Liver (tissue), 9 donors: Measurements from ENCODE around the gene PPFIBP1. TPM values are rescaled to one million over a fixed set of nuclear protein-coding genes. Genes with fewer than 3 reads are reported as not detected.

Experiments used
- DNase-seq: peaks from one replicate; pipeline ENCODE4 v3.0.0-alpha.2; 2017; ENCODE audit warnings: low spot score
- H3K27ac ChIP-seq, 2 donors: one replicate each; pipeline ENCODE4 v1.7.0; 2013; ENCODE audit warnings: inconsistent platforms in 2 of 2, low read length in 2 of 2, control low read depth in 1 of 2, low read depth in 1 of 2, mild to moderate bottlenecking in 1 of 2
- H3K27me3 ChIP-seq, 4 donors: one replicate each; pipeline versions ENCODE4 v1.6.1 to v1.7.0; 2013; ENCODE audit warnings: low read length in 3 of 4, inconsistent platforms in 1 of 4, mild to moderate bottlenecking in 1 of 4, moderate library complexity in 1 of 4; ENCODE audit not compliant: control insufficient read depth in 4 of 4, insufficient read depth in 4 of 4
- H3K36me3 ChIP-seq, 4 donors: one replicate each; pipeline versions ENCODE4 v1.6.1 to v1.7.0; 2013; ENCODE audit warnings: low read length in 3 of 4, mild to moderate bottlenecking in 3 of 4, low read depth in 1 of 4, moderate library complexity in 1 of 4; ENCODE audit not compliant: control insufficient read depth in 4 of 4, insufficient read depth in 3 of 4
- H3K4me1 ChIP-seq, 4 donors: one replicate each; pipeline versions ENCODE4 v1.6.1 to v1.7.0; 2013; ENCODE audit warnings: low read length in 3 of 4, mild to moderate bottlenecking in 3 of 4, moderate library complexity in 1 of 4; ENCODE audit not compliant: control insufficient read depth in 4 of 4, insufficient read depth in 4 of 4
- H3K4me3 ChIP-seq, 3 donors: one replicate each; pipeline versions ENCODE4 v1.6.1 to v1.7.0; 2013; ENCODE audit warnings: low read length in 3 of 3, control low read depth in 1 of 3, low read depth in 1 of 3, mild to moderate bottlenecking in 1 of 3
- H3K9ac ChIP-seq, 2 donors: one replicate each; pipeline ENCODE4 v1.7.0; 2013; ENCODE audit warnings: low read length in 2 of 2, mild to moderate bottlenecking in 2 of 2, moderate library complexity in 2 of 2, control low read depth in 1 of 2, low read depth in 1 of 2
- H3K9me3 ChIP-seq, 4 donors: one replicate each; pipeline versions ENCODE4 v1.6.1 to v1.7.0; 2013; ENCODE audit warnings: low read length in 3 of 4; ENCODE audit not compliant: control insufficient read depth in 4 of 4
- EGR1 ChIP-seq, 2 donors: IDR thresholded peaks; 2 replicates each; pipeline ENCODE4 v1.6.1; 2016 to 2018; ENCODE audit warnings: antibody characterized with exemption in 2 of 2, low read depth in 2 of 2
- FOXA1 ChIP-seq: IDR thresholded peaks from 2 replicates; pipeline ENCODE4 v1.6.1; 2016; ENCODE audit warnings: antibody characterized with exemption
- FOXA2 ChIP-seq: IDR thresholded peaks from 2 replicates; pipeline ENCODE4 v1.6.1; 2016; ENCODE audit warnings: antibody characterized with exemption
- GABPA ChIP-seq, 2 donors: IDR thresholded peaks in 1 of 2; conservative IDR thresholded peaks in 1 of 2; 2 replicates each; pipeline ENCODE4 v1.6.1; 2016; ENCODE audit warnings: antibody characterized with exemption in 2 of 2, mild to moderate bottlenecking in 1 of 2, moderate library complexity in 1 of 2
- HNF4A ChIP-seq, 2 donors: conservative IDR thresholded peaks; 2 replicates each; pipeline ENCODE4 v1.6.1; 2016; ENCODE audit warnings: antibody characterized with exemption in 2 of 2, mild to moderate bottlenecking in 2 of 2
- HNF4G ChIP-seq: IDR thresholded peaks from 2 replicates; pipeline ENCODE4 v1.6.1; 2016; ENCODE audit warnings: antibody characterized with exemption
- JUND ChIP-seq, 2 donors: IDR thresholded peaks; 2 replicates each; pipeline ENCODE4 v1.6.1; 2016; ENCODE audit warnings: antibody characterized with exemption in 2 of 2
- NR2F2 ChIP-seq: IDR thresholded peaks from 2 replicates; pipeline ENCODE4 v1.6.1; 2016; ENCODE audit warnings: antibody characterized with exemption
- RAD21 ChIP-seq, 2 donors: IDR thresholded peaks; 2 replicates each; pipeline ENCODE4 v1.6.1; 2016; ENCODE audit warnings: antibody characterized with exemption in 2 of 2, mild to moderate bottlenecking in 2 of 2
- RXRA ChIP-seq, 2 donors: IDR thresholded peaks; 2 replicates each; pipeline ENCODE4 v1.6.1; 2017 to 2018; ENCODE audit warnings: antibody characterized with exemption in 2 of 2, mild to moderate bottlenecking in 1 of 2
- SP1 ChIP-seq: IDR thresholded peaks from 2 replicates; pipeline ENCODE4 v1.6.1; 2018; ENCODE audit warnings: antibody characterized with exemption, mild to moderate bottlenecking
- TAF1 ChIP-seq: conservative IDR thresholded peaks from 2 replicates; pipeline ENCODE4 v1.6.1; 2016; ENCODE audit warnings: antibody characterized with exemption, mild to moderate bottlenecking
- YY1 ChIP-seq: IDR thresholded peaks from 2 replicates; pipeline ENCODE4 v1.6.1; 2016; ENCODE audit warnings: antibody characterized with exemption, mild to moderate bottlenecking
- WGBS: extraction: QIAGEN DNeasy Blood & Tissue Kit; methylation state at CpG from one replicate; pipeline ENCODE4 v1.1.7; 2013; 5-methylcytosine and 5-hydroxymethylcytosine counted together
- polyA plus RNA-seq, 2 donors: library from polyadenylated mRNA; stranded (reverse) in 1 of 2; unstranded in 1 of 2; fragments of 200-250 nt in 1 of 2; fragments of >200 nt in 1 of 2; fragmentation: Nextera tagmentation in 1 of 2; extraction: Ambion mirVana in 1 of 2; gene quantifications; one replicate each; pipeline versions ENCODE4 v1.2.1 to v1.2.3, GENCODE V29; 2013 to 2015
- total RNA-seq, 2 donors: library from RNA; depleted of rRNA; stranded (reverse); fragments of >200 nt; gene quantifications; one replicate each; pipeline ENCODE4 v1.2.3, GENCODE V29; 2014
- TF ChIP-seq, protein P1 (sequence below): fragments of 150-350 bp; IDR thresholded peaks from 2 replicates; pipeline ENCODE4 v1.5.1; 2017; ENCODE audit warnings: improper control_type of control experiment, low read depth, low read length; ENCODE audit not compliant: missing input control
- TF ChIP-seq, protein P2 (sequence below): IDR thresholded peaks from 2 replicates; pipeline ENCODE4 v1.6.1; 2016; ENCODE audit warnings: antibody characterized with exemption
- TF ChIP-seq, protein P3 (sequence below): IDR thresholded peaks from 2 replicates; pipeline ENCODE4 v1.6.1; 2016; ENCODE audit warnings: antibody characterized with exemption, mild to moderate bottlenecking
- TF ChIP-seq, protein P4 (sequence below): IDR thresholded peaks from 2 replicates; pipeline ENCODE4 v1.6.1; 2016; ENCODE audit warnings: antibody characterized with exemption
- donor health status: healthy.
- donor health status: healthy.
- donor health status: healthy.
- donor health status: healthy.
- donor health status: healthy.

Gene PPFIBP1
- total and polyA plus RNA-seq, 4 donors, result 10.5 to 65.8 (median 17.4) TPM

DNA sequence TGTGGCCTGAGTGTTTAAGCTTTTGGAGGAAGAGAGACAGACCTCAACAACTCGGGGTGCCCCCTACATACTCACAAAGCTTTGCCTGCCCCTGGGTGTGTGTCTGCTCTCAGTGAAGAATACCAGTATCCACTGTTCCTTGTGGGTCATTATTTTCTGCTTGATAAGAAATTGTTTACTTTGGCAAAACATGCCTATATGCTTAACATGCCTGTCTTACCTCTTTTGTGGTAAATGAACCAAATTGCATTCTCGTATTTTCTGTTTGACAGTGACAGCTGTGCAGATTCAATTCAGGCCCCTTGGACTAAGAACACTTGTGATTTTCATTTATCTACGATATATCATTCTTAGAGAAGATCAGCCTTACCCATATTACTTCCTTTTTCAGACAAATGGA is 121.7 kb downstream of the PPFIBP1 start:
- H3K27ac ChIP-seq, result no peak overlapping the region
- 90% methylated on average over 3 of the region's 3 CpGs for WGBS
- no peaks in the 10 kb centered on the region for H3K4me1 ChIP-seq
- H3K36me3 ChIP-seq, result peaks cover 0 to 11% (median 7%) of the 10 kb centered on the region in 4 donors
- H3K9me3 ChIP-seq, result no peaks in the 10 kb centered on the region
- TF ChIP-seq NR2F2, result no peak
- TF ChIP-seq FOXA1, result no peak
- TF ChIP-seq HNF4G, result no peak
- no peak for TF ChIP-seq JUND (IDR thresholded peaks at IDR 0.05)
- no peak for TF ChIP-seq FOXA2
- TF ChIP-seq, protein P1, sequence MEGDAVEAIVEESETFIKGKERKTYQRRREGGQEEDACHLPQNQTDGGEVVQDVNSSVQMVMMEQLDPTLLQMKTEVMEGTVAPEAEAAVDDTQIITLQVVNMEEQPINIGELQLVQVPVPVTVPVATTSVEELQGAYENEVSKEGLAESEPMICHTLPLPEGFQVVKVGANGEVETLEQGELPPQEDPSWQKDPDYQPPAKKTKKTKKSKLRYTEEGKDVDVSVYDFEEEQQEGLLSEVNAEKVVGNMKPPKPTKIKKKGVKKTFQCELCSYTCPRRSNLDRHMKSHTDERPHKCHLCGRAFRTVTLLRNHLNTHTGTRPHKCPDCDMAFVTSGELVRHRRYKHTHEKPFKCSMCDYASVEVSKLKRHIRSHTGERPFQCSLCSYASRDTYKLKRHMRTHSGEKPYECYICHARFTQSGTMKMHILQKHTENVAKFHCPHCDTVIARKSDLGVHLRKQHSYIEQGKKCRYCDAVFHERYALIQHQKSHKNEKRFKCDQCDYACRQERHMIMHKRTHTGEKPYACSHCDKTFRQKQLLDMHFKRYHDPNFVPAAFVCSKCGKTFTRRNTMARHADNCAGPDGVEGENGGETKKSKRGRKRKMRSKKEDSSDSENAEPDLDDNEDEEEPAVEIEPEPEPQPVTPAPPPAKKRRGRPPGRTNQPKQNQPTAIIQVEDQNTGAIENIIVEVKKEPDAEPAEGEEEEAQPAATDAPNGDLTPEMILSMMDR, result no peak
- TF ChIP-seq, protein P2, sequence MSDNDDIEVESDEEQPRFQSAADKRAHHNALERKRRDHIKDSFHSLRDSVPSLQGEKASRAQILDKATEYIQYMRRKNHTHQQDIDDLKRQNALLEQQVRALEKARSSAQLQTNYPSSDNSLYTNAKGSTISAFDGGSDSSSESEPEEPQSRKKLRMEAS, result no peak
- TF ChIP-seq RXRA (IDR thresholded peaks at IDR 0.05), result no peak
- TF ChIP-seq GABPA (IDR thresholded peaks at IDR 0.05 in 1 of 2, conservative IDR thresholded peaks at IDR 0.05 in 1 of 2), result no peak
- TF ChIP-seq YY1, result no peak
- TF ChIP-seq, protein P3, sequence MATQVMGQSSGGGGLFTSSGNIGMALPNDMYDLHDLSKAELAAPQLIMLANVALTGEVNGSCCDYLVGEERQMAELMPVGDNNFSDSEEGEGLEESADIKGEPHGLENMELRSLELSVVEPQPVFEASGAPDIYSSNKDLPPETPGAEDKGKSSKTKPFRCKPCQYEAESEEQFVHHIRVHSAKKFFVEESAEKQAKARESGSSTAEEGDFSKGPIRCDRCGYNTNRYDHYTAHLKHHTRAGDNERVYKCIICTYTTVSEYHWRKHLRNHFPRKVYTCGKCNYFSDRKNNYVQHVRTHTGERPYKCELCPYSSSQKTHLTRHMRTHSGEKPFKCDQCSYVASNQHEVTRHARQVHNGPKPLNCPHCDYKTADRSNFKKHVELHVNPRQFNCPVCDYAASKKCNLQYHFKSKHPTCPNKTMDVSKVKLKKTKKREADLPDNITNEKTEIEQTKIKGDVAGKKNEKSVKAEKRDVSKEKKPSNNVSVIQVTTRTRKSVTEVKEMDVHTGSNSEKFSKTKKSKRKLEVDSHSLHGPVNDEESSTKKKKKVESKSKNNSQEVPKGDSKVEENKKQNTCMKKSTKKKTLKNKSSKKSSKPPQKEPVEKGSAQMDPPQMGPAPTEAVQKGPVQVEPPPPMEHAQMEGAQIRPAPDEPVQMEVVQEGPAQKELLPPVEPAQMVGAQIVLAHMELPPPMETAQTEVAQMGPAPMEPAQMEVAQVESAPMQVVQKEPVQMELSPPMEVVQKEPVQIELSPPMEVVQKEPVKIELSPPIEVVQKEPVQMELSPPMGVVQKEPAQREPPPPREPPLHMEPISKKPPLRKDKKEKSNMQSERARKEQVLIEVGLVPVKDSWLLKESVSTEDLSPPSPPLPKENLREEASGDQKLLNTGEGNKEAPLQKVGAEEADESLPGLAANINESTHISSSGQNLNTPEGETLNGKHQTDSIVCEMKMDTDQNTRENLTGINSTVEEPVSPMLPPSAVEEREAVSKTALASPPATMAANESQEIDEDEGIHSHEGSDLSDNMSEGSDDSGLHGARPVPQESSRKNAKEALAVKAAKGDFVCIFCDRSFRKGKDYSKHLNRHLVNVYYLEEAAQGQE, result no peak
- no peak for TF ChIP-seq HNF4A (conservative IDR thresholded peaks at IDR 0.05)
- no peak overlapping the region for H3K9ac ChIP-seq
- no peak for DNase-seq
- no peak overlapping the region for H3K4me3 ChIP-seq
- H3K27me3 ChIP-seq, result no peaks in the 10 kb centered on the region

DNA sequence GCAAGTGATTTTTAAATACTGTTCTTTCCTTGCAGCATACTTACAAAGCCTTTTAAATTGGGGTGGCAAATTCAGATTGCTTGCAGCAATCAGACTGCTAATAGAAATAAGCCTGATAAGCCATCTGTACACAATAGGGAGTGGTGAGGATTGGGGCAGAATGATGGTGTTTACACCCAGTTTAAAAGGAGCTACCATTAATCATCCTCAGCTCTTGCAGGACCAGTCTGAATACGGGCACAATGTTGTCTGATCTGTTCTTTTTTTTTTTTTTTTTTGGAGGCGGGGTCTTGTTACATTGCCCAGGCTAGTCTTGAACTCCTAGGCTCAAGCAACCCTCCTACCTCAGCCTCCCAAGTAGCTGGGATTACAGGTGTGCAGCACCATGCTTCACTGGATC is 122.1 kb downstream of the PPFIBP1 start:
- no peak overlapping the region for H3K9ac ChIP-seq
- TF ChIP-seq HNF4G (no peak), SP1 (no peak), GABPA (IDR thresholded peaks at IDR 0.05 in 1 of 2, conservative IDR thresholded peaks at IDR 0.05 in 1 of 2) (no peak), HNF4A (conservative IDR thresholded peaks at IDR 0.05) (no peak), EGR1 (IDR thresholded peaks at IDR 0.05; ENCODE audit: low read depth in 2 of 2) (no peak), TAF1 (no peak), RAD21 (IDR thresholded peaks at IDR 0.05) (no peak), FOXA2 (no peak), JUND (IDR thresholded peaks at IDR 0.05) (no peak), RXRA (IDR thresholded peaks at IDR 0.05) (no peak)
- TF ChIP-seq, protein P4, sequence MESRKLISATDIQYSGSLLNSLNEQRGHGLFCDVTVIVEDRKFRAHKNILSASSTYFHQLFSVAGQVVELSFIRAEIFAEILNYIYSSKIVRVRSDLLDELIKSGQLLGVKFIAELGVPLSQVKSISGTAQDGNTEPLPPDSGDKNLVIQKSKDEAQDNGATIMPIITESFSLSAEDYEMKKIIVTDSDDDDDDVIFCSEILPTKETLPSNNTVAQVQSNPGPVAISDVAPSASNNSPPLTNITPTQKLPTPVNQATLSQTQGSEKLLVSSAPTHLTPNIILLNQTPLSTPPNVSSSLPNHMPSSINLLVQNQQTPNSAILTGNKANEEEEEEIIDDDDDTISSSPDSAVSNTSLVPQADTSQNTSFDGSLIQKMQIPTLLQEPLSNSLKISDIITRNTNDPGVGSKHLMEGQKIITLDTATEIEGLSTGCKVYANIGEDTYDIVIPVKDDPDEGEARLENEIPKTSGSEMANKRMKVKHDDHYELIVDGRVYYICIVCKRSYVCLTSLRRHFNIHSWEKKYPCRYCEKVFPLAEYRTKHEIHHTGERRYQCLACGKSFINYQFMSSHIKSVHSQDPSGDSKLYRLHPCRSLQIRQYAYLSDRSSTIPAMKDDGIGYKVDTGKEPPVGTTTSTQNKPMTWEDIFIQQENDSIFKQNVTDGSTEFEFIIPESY, result no peak
- TF ChIP-seq, protein P1, result no peak
- TF ChIP-seq, protein P2, result no peak
- TF ChIP-seq, protein P3, result no peak
- WGBS, result 69% methylated on average over 2 of the region's 2 CpGs
- H3K4me3 ChIP-seq, result no peak overlapping the region
- peaks cover 0 to 11% (median 8%) of the 10 kb centered on the region in 4 donors for H3K36me3 ChIP-seq
- no peaks in the 10 kb centered on the region for H3K27me3 ChIP-seq
- no peak for DNase-seq
- no peak overlapping the region for H3K27ac ChIP-seq
- H3K4me1 ChIP-seq, result no peaks in the 10 kb centered on the region
- H3K9me3 ChIP-seq, result no peaks in the 10 kb centered on the region
